GM12874 (cell line): ENCODE results near the gene FBXO3.

Source experiments
- TF ChIP-seq, protein P1 (sequence below): IDR thresholded peaks from 2 replicates; pipeline ENCODE4 v1.5.1; 2011; ENCODE audit warnings: low read depth, mild to moderate bottlenecking, control low read depth, low read length, moderate library complexity; ENCODE audit not compliant: insufficient read depth

The FBXO3 gene

DNA sequence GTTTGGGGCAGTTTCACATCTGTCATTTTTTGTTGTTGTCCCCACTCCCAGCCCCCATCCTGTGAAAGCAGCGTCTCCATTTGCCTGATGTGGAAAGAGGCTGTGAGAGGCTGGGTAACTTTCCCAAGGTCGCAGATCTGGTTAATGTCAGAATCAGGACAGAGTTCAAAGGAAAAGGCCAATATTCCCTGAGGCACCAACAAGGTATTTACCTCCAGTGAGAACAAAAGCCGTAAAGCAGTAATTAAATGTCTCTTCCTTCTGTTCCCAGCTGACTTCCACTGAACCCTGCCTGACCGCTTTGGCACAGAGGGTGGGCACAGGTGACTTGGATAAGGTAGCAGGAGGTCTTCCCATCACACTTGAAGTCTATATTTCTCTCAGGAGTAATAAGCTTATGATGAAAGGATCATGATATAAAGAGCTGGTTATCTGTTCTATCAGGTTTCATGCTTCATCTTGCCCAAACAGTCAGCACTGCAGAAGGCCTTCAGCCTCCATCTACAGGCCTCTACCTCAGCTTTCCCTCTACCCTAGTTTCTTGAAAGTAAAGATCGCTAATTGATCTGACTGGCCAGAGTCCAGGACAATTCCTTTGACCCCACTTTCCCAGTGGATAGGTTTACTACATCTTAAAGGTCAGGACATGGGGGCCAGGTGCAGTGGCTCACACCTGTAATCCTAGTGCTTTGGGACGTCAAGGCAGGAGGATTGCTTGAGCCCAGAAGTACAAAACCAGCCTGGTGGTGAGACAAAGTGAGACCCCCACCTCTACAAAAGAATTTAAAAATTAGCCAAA is 83.1 kb downstream of the FBXO3 start:
- TF ChIP-seq, protein P1, sequence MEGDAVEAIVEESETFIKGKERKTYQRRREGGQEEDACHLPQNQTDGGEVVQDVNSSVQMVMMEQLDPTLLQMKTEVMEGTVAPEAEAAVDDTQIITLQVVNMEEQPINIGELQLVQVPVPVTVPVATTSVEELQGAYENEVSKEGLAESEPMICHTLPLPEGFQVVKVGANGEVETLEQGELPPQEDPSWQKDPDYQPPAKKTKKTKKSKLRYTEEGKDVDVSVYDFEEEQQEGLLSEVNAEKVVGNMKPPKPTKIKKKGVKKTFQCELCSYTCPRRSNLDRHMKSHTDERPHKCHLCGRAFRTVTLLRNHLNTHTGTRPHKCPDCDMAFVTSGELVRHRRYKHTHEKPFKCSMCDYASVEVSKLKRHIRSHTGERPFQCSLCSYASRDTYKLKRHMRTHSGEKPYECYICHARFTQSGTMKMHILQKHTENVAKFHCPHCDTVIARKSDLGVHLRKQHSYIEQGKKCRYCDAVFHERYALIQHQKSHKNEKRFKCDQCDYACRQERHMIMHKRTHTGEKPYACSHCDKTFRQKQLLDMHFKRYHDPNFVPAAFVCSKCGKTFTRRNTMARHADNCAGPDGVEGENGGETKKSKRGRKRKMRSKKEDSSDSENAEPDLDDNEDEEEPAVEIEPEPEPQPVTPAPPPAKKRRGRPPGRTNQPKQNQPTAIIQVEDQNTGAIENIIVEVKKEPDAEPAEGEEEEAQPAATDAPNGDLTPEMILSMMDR, result no peak
